Suprapubic skin (tissue), 2 donors: ENCODE results near the gene PRIM1.
"Not testable (repeated sequence)": the region's sequence is repeated elsewhere in the genome, so short reads cannot be mapped to it uniquely, and the experiment has no call there.

ENCODE experiments used
- EP300 ChIP-seq: sonication (generic); formaldehyde crosslinking; IDR thresholded peaks from one replicate; pipeline ENCODE4 v1.6.1; 2017; ENCODE audit warnings: antibody characterized with exemption
- POLR2A ChIP-seq, 2 donors: fragments of 450-650 bp; IDR thresholded peaks; one replicate each; pipeline ENCODE4 v1.6.1; 2017; ENCODE audit warnings: antibody characterized with exemption in 2 of 2, mild to moderate bottlenecking in 2 of 2, moderate library complexity in 2 of 2

- TF ChIP-seq EP300; POLR2A (IDR thresholded peaks at IDR 0.05): not testable (repeated sequence)
Measured at GRCh38 chr12:56704522-56704921, 47.6 kb downstream of the PRIM1 start.
